ENCODE data around the gene TUBA3E. TPM values are rescaled to one million over a fixed set of nuclear protein-coding genes. Genes with fewer than 3 reads are reported as not detected.
A peak's percentile ranks its signal among the peaks of the same experiment; 100 is the strongest.

The TUBA3E gene
- total and polyA plus RNA-seq, 2 of the 13 experiments (the other 11 are each of a cell fraction or from before 2014, with no cell fraction given) = not detected

DNA sequence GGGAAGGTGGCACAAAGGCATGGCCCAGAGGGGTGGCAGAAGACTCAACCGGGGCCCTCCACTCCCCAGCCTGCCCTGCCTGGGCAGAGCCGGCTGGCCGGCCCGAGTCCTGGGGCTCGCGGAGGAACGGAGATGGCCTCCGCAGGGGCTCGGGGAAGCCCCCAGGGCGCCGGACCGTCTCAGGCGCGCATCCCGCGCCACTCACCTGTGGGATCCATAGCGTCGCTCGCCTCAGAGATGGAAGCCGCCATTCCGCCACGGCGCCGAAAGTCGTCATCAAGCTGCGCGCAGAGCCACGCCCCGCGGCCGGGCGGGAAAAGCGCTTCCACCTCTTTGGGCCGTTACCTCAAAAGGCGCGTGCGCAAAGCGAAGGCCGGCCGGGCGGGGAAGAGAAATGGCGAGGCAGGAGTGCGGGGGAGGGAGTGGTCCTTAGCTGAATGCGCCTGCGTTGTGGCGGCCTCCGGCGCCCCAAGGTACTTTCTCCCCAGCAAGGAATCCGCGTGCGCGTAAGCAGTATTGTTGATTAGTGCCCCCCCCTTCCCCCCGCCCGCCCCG is 16.8 kb downstream of the TUBA3E start, which contains the start of gene SMPD4 (continued):
- no peak; the same call in 1 of the 2 replicates for TF ChIP-seq ZNF615 (CRISPR knock-in tag; IDR thresholded peaks at IDR 0.05; ENCODE audit: borderline replicate concordance)
- peak; percentile 94 for TF ChIP-seq SAP130 (CRISPR knock-in tag; IDR thresholded peaks at IDR 0.05; ENCODE audit: low read depth)
- TF ChIP-seq, protein P1, sequence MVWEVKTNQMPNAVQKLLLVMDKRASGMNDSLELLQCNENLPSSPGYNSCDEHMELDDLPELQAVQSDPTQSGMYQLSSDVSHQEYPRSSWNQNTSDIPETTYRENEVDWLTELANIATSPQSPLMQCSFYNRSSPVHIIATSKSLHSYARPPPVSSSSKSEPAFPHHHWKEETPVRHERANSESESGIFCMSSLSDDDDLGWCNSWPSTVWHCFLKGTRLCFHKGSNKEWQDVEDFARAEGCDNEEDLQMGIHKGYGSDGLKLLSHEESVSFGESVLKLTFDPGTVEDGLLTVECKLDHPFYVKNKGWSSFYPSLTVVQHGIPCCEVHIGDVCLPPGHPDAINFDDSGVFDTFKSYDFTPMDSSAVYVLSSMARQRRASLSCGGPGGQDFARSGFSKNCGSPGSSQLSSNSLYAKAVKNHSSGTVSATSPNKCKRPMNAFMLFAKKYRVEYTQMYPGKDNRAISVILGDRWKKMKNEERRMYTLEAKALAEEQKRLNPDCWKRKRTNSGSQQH (CRISPR knock-in tag; IDR thresholded peaks at IDR 0.05; ENCODE audit: low read depth) = peak; percentile 98
- no peak for TF ChIP-seq WIZ (CRISPR knock-in tag; IDR thresholded peaks at IDR 0.05)
- no peak for TF ChIP-seq ZNF616 (CRISPR knock-in tag; IDR thresholded peaks at IDR 0.05; ENCODE audit: low read depth)
- TF ChIP-seq EP300 (IDR thresholded peaks at IDR 0.05; ENCODE audit: low read depth in 2 of 2, low read length in 2 of 2) = peak; percentile 23 to 50; a peak in 1 of 4 replicates
- TF ChIP-seq EP300 (CRISPR knock-in tag; IDR thresholded peaks at IDR 0.05; ENCODE audit: borderline replicate concordance) = no peak
- TF ChIP-seq MAZ (IDR thresholded peaks at IDR 0.05; ENCODE audit: borderline replicate concordance, low read depth, low read length) = no peak; the same call in 1 of the 2 replicates
- TF ChIP-seq MAZ (CRISPR knock-in tag; IDR thresholded peaks at IDR 0.05; ENCODE audit: low read depth) = no peak; the same call in none of the 2 replicates
- TF ChIP-seq ZC3H13 (CRISPR knock-in tag; IDR thresholded peaks at IDR 0.05) = peak; percentile 77; the same call in 1 of the 2 replicates
- TF ChIP-seq, protein P2, sequence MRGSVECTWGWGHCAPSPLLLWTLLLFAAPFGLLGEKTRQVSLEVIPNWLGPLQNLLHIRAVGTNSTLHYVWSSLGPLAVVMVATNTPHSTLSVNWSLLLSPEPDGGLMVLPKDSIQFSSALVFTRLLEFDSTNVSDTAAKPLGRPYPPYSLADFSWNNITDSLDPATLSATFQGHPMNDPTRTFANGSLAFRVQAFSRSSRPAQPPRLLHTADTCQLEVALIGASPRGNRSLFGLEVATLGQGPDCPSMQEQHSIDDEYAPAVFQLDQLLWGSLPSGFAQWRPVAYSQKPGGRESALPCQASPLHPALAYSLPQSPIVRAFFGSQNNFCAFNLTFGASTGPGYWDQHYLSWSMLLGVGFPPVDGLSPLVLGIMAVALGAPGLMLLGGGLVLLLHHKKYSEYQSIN (CRISPR knock-in tag; IDR thresholded peaks at IDR 0.05; ENCODE audit: borderline replicate concordance) = no peak; the same call in 1 of the 2 replicates
- no peak for TF ChIP-seq ETV6 (CRISPR knock-in tag; conservative IDR thresholded peaks at IDR 0.05)
- TF ChIP-seq, protein P3, sequence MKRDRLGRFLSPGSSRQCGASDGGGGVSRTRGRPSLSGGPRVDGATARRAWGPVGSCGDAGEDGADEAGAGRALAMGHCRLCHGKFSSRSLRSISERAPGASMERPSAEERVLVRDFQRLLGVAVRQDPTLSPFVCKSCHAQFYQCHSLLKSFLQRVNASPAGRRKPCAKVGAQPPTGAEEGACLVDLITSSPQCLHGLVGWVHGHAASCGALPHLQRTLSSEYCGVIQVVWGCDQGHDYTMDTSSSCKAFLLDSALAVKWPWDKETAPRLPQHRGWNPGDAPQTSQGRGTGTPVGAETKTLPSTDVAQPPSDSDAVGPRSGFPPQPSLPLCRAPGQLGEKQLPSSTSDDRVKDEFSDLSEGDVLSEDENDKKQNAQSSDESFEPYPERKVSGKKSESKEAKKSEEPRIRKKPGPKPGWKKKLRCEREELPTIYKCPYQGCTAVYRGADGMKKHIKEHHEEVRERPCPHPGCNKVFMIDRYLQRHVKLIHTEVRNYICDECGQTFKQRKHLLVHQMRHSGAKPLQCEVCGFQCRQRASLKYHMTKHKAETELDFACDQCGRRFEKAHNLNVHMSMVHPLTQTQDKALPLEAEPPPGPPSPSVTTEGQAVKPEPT (CRISPR knock-in tag; IDR thresholded peaks at IDR 0.05; ENCODE audit: low read depth) = no peak
- no peak for TF ChIP-seq HNF4G (IDR thresholded peaks at IDR 0.05; ENCODE audit: borderline replicate concordance, low read depth, low read length)
- TF ChIP-seq HNF4G (CRISPR knock-in tag; IDR thresholded peaks at IDR 0.05; ENCODE audit: borderline replicate concordance, low read depth) = no peak
- TF ChIP-seq STAG1 (CRISPR knock-in tag; IDR thresholded peaks at IDR 0.05) = no peak
- TF ChIP-seq PHF5A (CRISPR knock-in tag; IDR thresholded peaks at IDR 0.05; ENCODE audit: low read depth, unreplicated experiment) = no peak
- no peak; the same call in 1 of the 2 replicates for TF ChIP-seq PPARG (CRISPR knock-in tag; conservative IDR thresholded peaks at IDR 0.05)
- no peak for TF ChIP-seq U2AF2 (IDR thresholded peaks at IDR 0.05; ENCODE audit: low read depth, low read length)
- TF ChIP-seq ZZZ3 (CRISPR knock-in tag; IDR thresholded peaks at IDR 0.05; ENCODE audit: borderline replicate concordance) = peak; percentile 59; the same call in 1 of the 2 replicates
- TF ChIP-seq, protein P4, sequence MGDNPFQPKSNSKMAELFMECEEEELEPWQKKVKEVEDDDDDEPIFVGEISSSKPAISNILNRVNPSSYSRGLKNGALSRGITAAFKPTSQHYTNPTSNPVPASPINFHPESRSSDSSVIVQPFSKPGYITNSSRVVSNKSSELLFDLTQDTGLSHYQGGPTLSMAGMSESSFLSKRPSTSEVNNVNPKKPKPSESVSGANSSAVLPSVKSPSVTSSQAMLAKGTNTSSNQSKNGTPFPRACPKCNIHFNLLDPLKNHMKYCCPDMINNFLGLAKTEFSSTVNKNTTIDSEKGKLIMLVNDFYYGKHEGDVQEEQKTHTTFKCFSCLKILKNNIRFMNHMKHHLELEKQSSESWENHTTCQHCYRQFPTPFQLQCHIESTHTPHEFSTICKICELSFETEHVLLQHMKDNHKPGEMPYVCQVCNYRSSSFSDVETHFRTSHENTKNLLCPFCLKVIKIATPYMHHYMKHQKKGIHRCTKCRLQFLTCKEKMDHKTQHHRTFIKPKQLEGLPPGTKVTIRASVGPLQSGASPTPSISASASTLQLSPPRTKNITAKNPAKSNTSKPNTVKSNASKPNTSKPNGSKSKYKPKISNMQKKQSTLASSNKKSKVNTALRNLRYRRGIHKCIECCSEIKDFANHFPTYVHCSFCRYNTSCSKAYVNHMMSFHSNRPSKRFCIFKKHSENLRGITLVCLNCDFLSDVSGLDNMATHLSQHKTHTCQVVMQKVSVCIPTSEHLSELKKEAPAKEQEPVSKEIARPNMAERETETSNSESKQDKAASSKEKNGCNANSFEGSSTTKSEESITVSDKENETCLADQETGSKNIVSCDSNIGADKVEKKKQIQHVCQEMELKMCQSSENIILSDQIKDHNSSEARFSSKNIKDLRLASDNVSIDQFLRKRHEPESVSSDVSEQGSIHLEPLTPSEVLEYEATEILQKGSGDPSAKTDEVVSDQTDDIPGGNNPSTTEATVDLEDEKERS (CRISPR knock-in tag; IDR thresholded peaks at IDR 0.05) = no peak
- no peak for TF ChIP-seq KDM4B (CRISPR knock-in tag; IDR thresholded peaks at IDR 0.05)

All from HepG2 (cell line).